Smooth muscle cell (in vitro differentiated cells): ENCODE results near the gene SLC16A4. TPM values are rescaled to one million over a fixed set of nuclear protein-coding genes. Genes with fewer than 3 reads are reported as not detected.

Experiments
- DNase-seq: peaks from one replicate; lab custom pipeline; 2025; ENCODE audit not compliant: unreplicated experiment; lab: John Stamatoyannopoulos, UW
- H2AFZ ChIP-seq: fragments of 200-600 bp; sonication (generic); 2 replicates; pipeline ENCODE4 v1.6.0; 2016; ENCODE audit warnings: antibody characterized with exemption, low read depth, mild to moderate bottlenecking
- H3F3A ChIP-seq: fragments of 200-600 bp; sonication (generic); 2 replicates; pipeline ENCODE4 v1.6.0; 2017; ENCODE audit warnings: antibody characterized with exemption, low read depth
- H3K27ac ChIP-seq: fragments of 200-600 bp; sonication (generic); 2 replicates; pipeline ENCODE4 v1.5.1; 2016; ENCODE audit warnings: low read depth, mild to moderate bottlenecking
- H3K27me3 ChIP-seq: fragments of 200-600 bp; sonication (generic); 2 replicates; pipeline ENCODE4 v1.6.1; 2016; ENCODE audit warnings: low read depth, mild to moderate bottlenecking
- H3K36me3 ChIP-seq: fragments of 200-600 bp; sonication (generic); 2 replicates; pipeline ENCODE4 v1.5.1; 2016; ENCODE audit warnings: low read depth
- H3K4me1 ChIP-seq: fragments of 200-600 bp; sonication (generic); 2 replicates; pipeline ENCODE4 v1.5.1; 2016; ENCODE audit warnings: low read depth
- H3K4me2 ChIP-seq: fragments of 200-600 bp; sonication (generic); 2 replicates; pipeline ENCODE4 v1.6.0; 2016; ENCODE audit warnings: mild to moderate bottlenecking
- H3K4me3 ChIP-seq: fragments of 200-600 bp; sonication (generic); 2 replicates; pipeline ENCODE4 v1.5.1; 2016; ENCODE audit warnings: mild to moderate bottlenecking
- H3K79me2 ChIP-seq: fragments of 200-600 bp; sonication (generic); 2 replicates; pipeline ENCODE4 v1.6.0; 2016; ENCODE audit warnings: low read depth, mild to moderate bottlenecking
- H3K9ac ChIP-seq: fragments of 200-600 bp; sonication (generic); 2 replicates; pipeline ENCODE4 v1.6.0; 2016; ENCODE audit warnings: low read depth
- H3K9me3 ChIP-seq: fragments of 200-600 bp; sonication (generic); replicated peaks from 2 replicates; pipeline ENCODE4 v1.5.1; 2016; ENCODE audit warnings: low read depth
- H4K20me1 ChIP-seq: fragments of 200-600 bp; sonication (generic); 2 replicates; pipeline ENCODE4 v1.6.0; 2016; ENCODE audit warnings: low read depth
- WGBS: methylation state at CpG from one replicate; pipeline ENCODE4 v1.1.7; 2016; ENCODE audit warnings: low lambda C conversion rate; 5-methylcytosine and 5-hydroxymethylcytosine counted together
- polyA plus RNA-seq: library from polyadenylated mRNA; unstranded; fragments of >200 nt; fragmentation: Nextera tagmentation; extraction: Ambion mirVana; gene quantifications from 2 replicates; pipeline ENCODE4 v1.2.1, GENCODE V29; 2016
- total RNA-seq: library from RNA; depleted of rRNA; stranded (reverse); fragments of >200 nt; gene quantifications from 2 replicates; pipeline ENCODE4 v1.2.3, GENCODE V29; 2014
- TF ChIP-seq, protein P1 (sequence below): fragments of 200-600 bp; sonication (generic); IDR thresholded peaks from 2 replicates; pipeline ENCODE4 v1.5.1; 2017; ENCODE audit warnings: borderline replicate concordance, mild to moderate bottlenecking, antibody characterized with exemption; ENCODE audit not compliant: insufficient read depth, poor library complexity, severe bottlenecking

SLC16A4 gene
- total and polyA plus RNA-seq, 2 experiments from 2014 or later, result 6.5 to 11.6 TPM

DNA sequence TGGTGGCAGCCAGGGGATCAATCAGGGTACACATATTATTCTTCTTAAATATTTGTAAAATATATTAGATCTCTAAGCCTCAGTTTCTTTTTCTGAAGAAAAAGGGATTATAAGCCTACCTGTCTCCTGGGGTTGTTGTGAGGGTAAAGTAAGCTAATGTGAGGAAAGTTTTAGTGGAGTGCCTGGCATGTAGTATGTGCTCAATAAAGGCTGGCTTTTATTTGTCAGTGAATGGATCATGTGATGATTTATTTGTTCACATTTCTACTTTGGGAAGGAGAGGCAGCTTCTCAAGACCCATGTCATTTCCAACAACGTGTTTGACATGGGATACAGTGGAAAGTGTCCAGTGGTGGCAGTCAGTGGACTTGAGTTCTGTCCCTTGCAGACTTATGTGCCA lies 64.0 kb downstream of the SLC16A4 start:
- no peaks in the 10 kb centered on the region for H3K36me3 ChIP-seq
- no peaks in the 10 kb centered on the region for H3K9me3 ChIP-seq
- no peaks in the 10 kb centered on the region for H4K20me1 ChIP-seq
- H3K27me3 ChIP-seq, result no peaks in the 10 kb centered on the region
- TF ChIP-seq, protein P1, sequence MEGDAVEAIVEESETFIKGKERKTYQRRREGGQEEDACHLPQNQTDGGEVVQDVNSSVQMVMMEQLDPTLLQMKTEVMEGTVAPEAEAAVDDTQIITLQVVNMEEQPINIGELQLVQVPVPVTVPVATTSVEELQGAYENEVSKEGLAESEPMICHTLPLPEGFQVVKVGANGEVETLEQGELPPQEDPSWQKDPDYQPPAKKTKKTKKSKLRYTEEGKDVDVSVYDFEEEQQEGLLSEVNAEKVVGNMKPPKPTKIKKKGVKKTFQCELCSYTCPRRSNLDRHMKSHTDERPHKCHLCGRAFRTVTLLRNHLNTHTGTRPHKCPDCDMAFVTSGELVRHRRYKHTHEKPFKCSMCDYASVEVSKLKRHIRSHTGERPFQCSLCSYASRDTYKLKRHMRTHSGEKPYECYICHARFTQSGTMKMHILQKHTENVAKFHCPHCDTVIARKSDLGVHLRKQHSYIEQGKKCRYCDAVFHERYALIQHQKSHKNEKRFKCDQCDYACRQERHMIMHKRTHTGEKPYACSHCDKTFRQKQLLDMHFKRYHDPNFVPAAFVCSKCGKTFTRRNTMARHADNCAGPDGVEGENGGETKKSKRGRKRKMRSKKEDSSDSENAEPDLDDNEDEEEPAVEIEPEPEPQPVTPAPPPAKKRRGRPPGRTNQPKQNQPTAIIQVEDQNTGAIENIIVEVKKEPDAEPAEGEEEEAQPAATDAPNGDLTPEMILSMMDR, result no peak
- H3K4me1 ChIP-seq, result no peaks in the 10 kb centered on the region
- no peak overlapping the region for H3K9ac ChIP-seq
- 69% methylated on average over 1 of the region's 1 CpG for WGBS
- DNase-seq, result no peak
- H3K4me3 ChIP-seq, result no peak overlapping the region
- H3K79me2 ChIP-seq, result no peaks in the 10 kb centered on the region
- H3K4me2 ChIP-seq, result no peak overlapping the region
- no peaks in the 10 kb centered on the region for H3F3A ChIP-seq
- no peak overlapping the region for H3K27ac ChIP-seq
- no peak overlapping the region for H2AFZ ChIP-seq

DNA sequence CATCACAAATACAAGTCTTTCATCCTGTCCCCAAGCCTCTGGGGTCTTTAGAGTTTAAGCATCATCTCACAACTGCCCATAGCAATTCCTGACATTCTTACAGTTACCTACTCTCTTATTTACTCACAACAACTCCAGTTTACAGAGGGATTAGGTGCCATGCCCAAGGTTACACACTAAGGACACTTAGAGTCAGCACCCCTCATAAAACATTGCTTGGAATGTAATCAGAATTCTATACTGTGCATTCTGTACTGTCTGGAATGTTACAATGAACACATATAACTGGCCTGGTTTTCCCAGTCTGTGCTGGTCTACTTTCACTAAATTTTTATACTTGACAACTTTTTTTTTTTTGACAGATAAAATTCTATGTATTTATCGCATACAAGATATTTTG lies 66.2 kb downstream of the SLC16A4 start:
- Histone ChIP-seq H3K36me3 (no peaks in the 10 kb centered on the region), H3K27me3 (no peaks in the 10 kb centered on the region), H3K9me3 (no peaks in the 10 kb centered on the region), H3K4me1 (no peaks in the 10 kb centered on the region), H3K9ac (no peak overlapping the region), H3K4me2 (no peak overlapping the region), H3F3A (no peaks in the 10 kb centered on the region), H3K27ac (no peak overlapping the region), H2AFZ (no peak overlapping the region), H3K79me2 (no peaks in the 10 kb centered on the region), H3K4me3 (no peak overlapping the region), H4K20me1 (no peaks in the 10 kb centered on the region)
- DNase-seq, result no peak
- WGBS, result 94% methylated on average over 1 of the region's 1 CpG
- TF ChIP-seq, protein P1, result no peak

DNA sequence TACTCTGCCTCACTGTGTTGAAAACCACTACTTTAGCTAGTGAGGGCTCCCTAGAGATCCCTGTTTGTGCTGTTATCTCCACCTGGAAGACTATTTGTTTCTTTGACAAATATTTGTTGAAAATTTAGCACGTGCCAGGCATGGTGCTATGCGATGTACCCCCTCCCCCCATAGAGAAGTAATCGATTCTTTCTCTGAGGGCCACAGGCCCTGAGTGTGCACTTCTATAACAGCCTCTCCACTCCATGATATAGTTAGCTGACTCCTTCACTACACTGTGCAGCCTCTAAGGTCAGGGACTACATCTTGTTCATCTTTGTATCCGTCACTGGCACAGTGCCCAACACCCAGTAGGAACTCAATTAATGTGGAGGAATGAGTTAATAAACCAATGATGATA lies 69.0 kb downstream of the SLC16A4 start:
- WGBS, result 93% methylated on average over 4 of the region's 4 CpGs
- H3K27ac ChIP-seq, result no peak overlapping the region
- DNase-seq, result no peak
- H2AFZ ChIP-seq, result no peak overlapping the region
- no peaks in the 10 kb centered on the region for H4K20me1 ChIP-seq
- H3K9ac ChIP-seq, result no peak overlapping the region
- H3K27me3 ChIP-seq, result no peaks in the 10 kb centered on the region
- TF ChIP-seq, protein P1, result no peak
- H3K9me3 ChIP-seq, result no peaks in the 10 kb centered on the region
- no peaks in the 10 kb centered on the region for H3K79me2 ChIP-seq
- no peaks in the 10 kb centered on the region for H3K36me3 ChIP-seq
- no peak overlapping the region for H3K4me3 ChIP-seq
- no peaks in the 10 kb centered on the region for H3K4me1 ChIP-seq
- no peak overlapping the region for H3K4me2 ChIP-seq
- H3F3A ChIP-seq, result no peaks in the 10 kb centered on the region

DNA sequence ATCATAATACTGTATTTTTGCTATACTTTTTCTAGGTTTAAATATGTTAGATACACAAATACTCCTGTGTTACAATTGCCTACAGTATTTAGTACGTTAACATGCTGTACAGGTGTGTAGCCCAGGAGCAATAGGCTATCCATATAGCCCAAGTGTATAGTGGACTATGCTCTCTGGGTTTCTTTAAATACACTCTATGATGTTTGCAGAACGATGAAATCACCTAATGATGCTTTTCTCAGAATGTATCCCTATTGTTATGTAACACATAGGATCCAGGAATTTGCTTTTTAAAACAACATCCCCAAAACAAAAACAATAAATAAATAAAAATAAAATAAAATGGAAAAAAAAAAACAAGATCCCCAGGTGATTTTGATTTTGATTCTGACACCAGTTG lies 69.8 kb downstream of the SLC16A4 start:
- TF ChIP-seq, protein P1, result no peak
- no peak overlapping the region for H2AFZ ChIP-seq
- 90% methylated on average over 2 of the region's 2 CpGs for WGBS

More for the DNA sequence above, 69.8 kb downstream of the SLC16A4 start:
- Histone ChIP-seq H3K36me3 (no peaks in the 10 kb centered on the region), H3K27ac (no peak overlapping the region), H3K4me3 (no peak overlapping the region), H3K9me3 (no peaks in the 10 kb centered on the region), H3K79me2 (no peaks in the 10 kb centered on the region), H3K27me3 (no peaks in the 10 kb centered on the region), H3K4me1 (no peaks in the 10 kb centered on the region), H4K20me1 (no peaks in the 10 kb centered on the region), H3K9ac (no peak overlapping the region), H3K4me2 (no peak overlapping the region), H3F3A (no peaks in the 10 kb centered on the region)
- DNase-seq, result no peak
